ENCODE data around the gene ARID1B.

The ARID1B gene

DNA sequence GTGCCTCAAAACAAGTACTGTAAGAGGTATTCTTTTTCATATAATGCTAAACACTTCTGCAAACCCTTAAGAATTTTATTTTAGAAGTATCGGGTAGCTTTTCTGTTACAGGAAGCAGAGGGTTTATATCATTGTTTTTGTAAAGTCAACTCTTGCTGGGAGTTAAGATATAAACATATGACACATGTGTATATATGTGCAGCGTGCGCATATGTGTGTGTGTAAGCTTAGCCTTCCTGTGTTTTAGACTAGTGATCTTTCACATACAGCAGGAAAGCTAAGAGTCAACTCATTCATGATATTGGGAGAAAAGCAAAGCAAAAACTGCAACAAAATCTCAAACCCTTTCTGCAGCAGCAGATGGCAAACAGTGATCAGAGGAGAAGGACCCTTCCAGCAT lies 102.4 kb downstream of the ARID1B start:
- Histone ChIP-seq H3K36me3 (replicated peaks; ENCODE audit: insufficient read depth, low read length) (no peaks in the 10 kb centered on the region), H3K4me3 (ENCODE audit: low read length) (no peak overlapping the region), H3K4me2 (ENCODE audit: low read depth, low read length) (no peak overlapping the region), H3K9ac (ENCODE audit: low read length) (no peak overlapping the region), H3K9me3 (replicated peaks; ENCODE audit: insufficient read depth, low read length) (no peaks in the 10 kb centered on the region), H3F3A (ENCODE audit: insufficient read depth, low read length) (peaks cover 15% of the 10 kb centered on the region), H3K27ac (ENCODE audit: low read length) (no peak overlapping the region), H4K20me1 (ENCODE audit: insufficient read depth, low read length) (no peaks in the 10 kb centered on the region), H3K9me2 (replicated peaks; ENCODE audit: insufficient read depth, low read length) (no peaks in the 10 kb centered on the region), H2AFZ (ENCODE audit: low read length) (no peak overlapping the region), H3K27me3 (replicated peaks; ENCODE audit: insufficient read depth, low read length) (no peaks in the 10 kb centered on the region), H3K79me2 (ENCODE audit: low read length) (peaks cover 89% of the 10 kb centered on the region), H3K4me1 (ENCODE audit: low read length) (peaks cover 20% of the 10 kb centered on the region)
- no peak for DNase-seq
- TF ChIP-seq, protein P1, sequence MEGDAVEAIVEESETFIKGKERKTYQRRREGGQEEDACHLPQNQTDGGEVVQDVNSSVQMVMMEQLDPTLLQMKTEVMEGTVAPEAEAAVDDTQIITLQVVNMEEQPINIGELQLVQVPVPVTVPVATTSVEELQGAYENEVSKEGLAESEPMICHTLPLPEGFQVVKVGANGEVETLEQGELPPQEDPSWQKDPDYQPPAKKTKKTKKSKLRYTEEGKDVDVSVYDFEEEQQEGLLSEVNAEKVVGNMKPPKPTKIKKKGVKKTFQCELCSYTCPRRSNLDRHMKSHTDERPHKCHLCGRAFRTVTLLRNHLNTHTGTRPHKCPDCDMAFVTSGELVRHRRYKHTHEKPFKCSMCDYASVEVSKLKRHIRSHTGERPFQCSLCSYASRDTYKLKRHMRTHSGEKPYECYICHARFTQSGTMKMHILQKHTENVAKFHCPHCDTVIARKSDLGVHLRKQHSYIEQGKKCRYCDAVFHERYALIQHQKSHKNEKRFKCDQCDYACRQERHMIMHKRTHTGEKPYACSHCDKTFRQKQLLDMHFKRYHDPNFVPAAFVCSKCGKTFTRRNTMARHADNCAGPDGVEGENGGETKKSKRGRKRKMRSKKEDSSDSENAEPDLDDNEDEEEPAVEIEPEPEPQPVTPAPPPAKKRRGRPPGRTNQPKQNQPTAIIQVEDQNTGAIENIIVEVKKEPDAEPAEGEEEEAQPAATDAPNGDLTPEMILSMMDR (IDR thresholded peaks at IDR 0.05; ENCODE audit: low read length): no peak
- TF ChIP-seq EZH2phosphoT487 (IDR thresholded peaks at IDR 0.05; ENCODE audit: low read length) (no peak), EZH2 (optimal IDR thresholded peaks at IDR 0.05; ENCODE audit: low read depth, low read length) (no peak)

DNA sequence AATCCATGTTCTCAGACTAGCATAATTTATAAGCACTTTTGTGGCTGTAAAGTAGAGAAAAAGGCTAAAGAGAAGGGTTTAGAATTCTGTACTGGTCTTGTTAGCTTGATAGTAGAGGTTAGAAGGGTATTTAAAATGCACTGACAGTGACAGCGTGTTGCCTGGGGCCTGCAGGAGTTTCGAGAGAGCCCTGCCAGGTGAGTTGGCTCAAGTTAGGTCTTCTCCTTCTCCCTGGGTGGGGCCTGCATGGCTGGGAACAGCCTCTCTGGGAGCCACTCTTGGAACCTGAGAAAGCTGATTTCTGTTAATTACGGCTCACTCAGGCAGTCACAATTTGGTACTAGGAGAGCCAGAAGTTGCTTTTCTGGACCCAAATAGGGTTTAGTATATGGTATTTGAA lies 103.7 kb downstream of the ARID1B start:
- peaks cover 89% of the 10 kb centered on the region for H3K79me2 ChIP-seq (ENCODE audit: low read length)
- H2AFZ ChIP-seq (ENCODE audit: low read length): no peak overlapping the region
- no peak overlapping the region for H3K27ac ChIP-seq (ENCODE audit: low read length)
- H3K36me3 ChIP-seq (replicated peaks; ENCODE audit: insufficient read depth, low read length): no peaks in the 10 kb centered on the region
- no peak overlapping the region for H3K4me2 ChIP-seq (ENCODE audit: low read depth, low read length)
- H4K20me1 ChIP-seq (ENCODE audit: insufficient read depth, low read length): no peaks in the 10 kb centered on the region
- H3F3A ChIP-seq (ENCODE audit: insufficient read depth, low read length): peaks cover 15% of the 10 kb centered on the region
- no peak overlapping the region for H3K9ac ChIP-seq (ENCODE audit: low read length)
- no peaks in the 10 kb centered on the region for H3K27me3 ChIP-seq (replicated peaks; ENCODE audit: insufficient read depth, low read length)
- H3K9me3 ChIP-seq (replicated peaks; ENCODE audit: insufficient read depth, low read length): no peaks in the 10 kb centered on the region
- no peak for DNase-seq
- H3K4me1 ChIP-seq (ENCODE audit: low read length): peaks cover 26% of the 10 kb centered on the region
- no peak overlapping the region for H3K4me3 ChIP-seq (ENCODE audit: low read length)
- no peak for TF ChIP-seq EZH2phosphoT487 (IDR thresholded peaks at IDR 0.05; ENCODE audit: low read length)
- TF ChIP-seq EZH2 (optimal IDR thresholded peaks at IDR 0.05; ENCODE audit: low read depth, low read length): no peak
- TF ChIP-seq, protein P1 (IDR thresholded peaks at IDR 0.05; ENCODE audit: low read length): no peak
- no peaks in the 10 kb centered on the region for H3K9me2 ChIP-seq (replicated peaks; ENCODE audit: insufficient read depth, low read length)

DNA sequence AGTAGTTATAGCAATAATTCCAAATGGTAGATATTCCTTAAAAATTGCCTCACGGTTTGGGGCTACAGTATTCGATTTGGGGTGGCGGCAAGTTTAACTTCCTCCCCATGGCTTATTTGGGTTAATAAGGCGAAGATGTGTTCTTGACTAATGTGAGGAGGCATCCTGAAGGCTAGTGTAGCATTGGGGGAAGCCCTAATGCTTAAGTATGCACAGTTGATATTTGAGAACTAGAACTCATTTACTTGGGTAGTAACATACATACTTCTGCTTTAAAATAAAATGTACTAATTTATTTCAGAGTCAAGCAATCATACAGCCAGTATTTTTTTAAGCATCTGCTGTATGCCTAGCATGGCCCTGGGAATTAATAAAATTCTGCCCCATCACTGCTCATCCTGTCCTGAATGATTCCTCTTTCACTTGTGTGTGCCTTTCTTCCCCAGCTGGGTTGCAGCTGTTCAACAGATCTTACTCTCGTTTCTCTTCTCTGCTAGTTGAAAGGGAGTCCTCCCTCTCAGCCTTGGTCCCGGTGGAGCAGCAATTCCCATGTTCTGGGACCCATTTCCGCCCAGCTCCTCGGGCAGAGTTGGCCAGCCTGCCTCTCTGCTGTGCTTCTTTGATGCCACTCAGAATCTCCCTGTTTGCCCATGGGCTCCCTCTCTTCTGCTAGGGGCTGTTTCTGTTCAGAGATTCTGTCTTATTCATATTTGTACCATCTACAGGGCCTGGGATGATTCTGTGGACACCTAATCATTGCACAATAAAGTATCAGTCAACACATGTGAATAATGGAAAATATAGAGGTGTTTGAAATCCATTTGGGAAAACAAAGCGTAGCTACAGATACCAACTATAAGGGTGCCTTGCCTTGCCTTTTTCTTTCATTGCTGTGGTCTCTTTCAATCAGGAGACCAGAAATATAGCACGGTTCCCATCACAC lies 104.8 kb downstream of the ARID1B start:
- no peaks in the 10 kb centered on the region for H4K20me1 ChIP-seq (ENCODE audit: insufficient read depth, low read length)
- no peak overlapping the region for H3K9ac ChIP-seq (ENCODE audit: low read length)
- TF ChIP-seq EZH2phosphoT487 (IDR thresholded peaks at IDR 0.05; ENCODE audit: low read length): no peak
- no peaks in the 10 kb centered on the region for H3K27me3 ChIP-seq (replicated peaks; ENCODE audit: insufficient read depth, low read length)
- H3K4me1 ChIP-seq (ENCODE audit: low read length): peaks cover 26% of the 10 kb centered on the region
- H3K27ac ChIP-seq (ENCODE audit: low read length): no peak overlapping the region
- H3K9me2 ChIP-seq (replicated peaks; ENCODE audit: insufficient read depth, low read length): no peaks in the 10 kb centered on the region
- H2AFZ ChIP-seq (ENCODE audit: low read length): no peak overlapping the region
- DNase-seq: no peak
- peaks cover 89% of the 10 kb centered on the region for H3K79me2 ChIP-seq (ENCODE audit: low read length)
- no peaks in the 10 kb centered on the region for H3K9me3 ChIP-seq (replicated peaks; ENCODE audit: insufficient read depth, low read length)
- H3K4me2 ChIP-seq (ENCODE audit: low read depth, low read length): no peak overlapping the region
- H3F3A ChIP-seq (ENCODE audit: insufficient read depth, low read length): peaks cover 15% of the 10 kb centered on the region
- H3K36me3 ChIP-seq (replicated peaks; ENCODE audit: insufficient read depth, low read length): no peaks in the 10 kb centered on the region
- no peak overlapping the region for H3K4me3 ChIP-seq (ENCODE audit: low read length)

Measured in MM.1S (cell line).